AML-193 (cell line): ENCODE results near the gene COL6A2.
"Not testable (repeated sequence)": the region's sequence is repeated elsewhere in the genome, so short reads cannot be mapped to it uniquely, and the experiment has no call there.

Experiments
- DNase-seq, 2 experiments: peaks; one replicate each; lab custom pipeline; 2025; lab: John Stamatoyannopoulos, UW

The COL6A2 gene

DNA sequence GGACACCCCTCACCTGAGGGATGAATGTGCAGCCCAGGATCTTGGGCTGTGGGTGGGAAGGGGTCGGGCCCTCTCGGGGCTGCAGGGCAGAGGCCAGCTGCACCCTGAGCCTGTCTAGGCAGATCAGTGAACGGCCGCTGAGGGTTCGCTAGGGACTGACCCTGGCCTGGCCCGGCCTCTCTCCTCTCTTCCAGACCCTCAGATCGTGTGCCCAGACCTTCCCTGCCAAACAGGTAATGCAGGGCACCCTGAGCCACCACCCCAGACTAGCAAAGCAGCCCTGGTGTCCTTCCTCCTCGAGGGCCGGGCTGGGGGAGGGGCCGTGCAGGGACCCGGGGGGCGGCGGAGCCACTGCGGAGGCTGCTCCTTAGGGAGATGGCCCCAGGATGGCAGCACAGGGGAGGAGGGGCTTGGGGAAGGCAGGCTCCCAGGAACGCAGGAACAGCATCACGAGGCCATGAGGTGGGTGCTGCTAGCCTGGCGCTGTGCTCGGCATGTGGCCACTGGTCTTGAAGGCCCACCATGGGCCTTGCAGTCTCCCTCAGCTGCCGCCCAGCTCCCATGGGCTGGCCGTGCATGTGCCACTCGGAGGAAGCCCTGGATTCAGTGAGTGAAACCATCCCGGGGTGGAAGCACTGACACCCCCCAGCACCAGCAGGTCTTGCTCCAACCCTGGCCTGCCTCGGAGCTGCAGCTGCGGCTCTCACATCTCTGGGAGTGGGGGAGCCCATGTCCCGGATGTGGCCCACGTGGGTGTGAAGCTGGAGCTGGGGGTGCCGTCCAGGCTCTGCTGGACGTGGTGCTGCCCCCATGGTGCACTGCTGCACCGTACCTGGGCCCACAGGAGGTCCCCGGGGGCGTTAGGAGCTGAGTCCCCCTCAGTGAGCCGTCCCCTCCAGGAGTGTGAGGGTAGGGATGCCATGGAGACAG, 28.7 kb downstream of the COL6A2 start:
- no peak for DNase-seq

DNA sequence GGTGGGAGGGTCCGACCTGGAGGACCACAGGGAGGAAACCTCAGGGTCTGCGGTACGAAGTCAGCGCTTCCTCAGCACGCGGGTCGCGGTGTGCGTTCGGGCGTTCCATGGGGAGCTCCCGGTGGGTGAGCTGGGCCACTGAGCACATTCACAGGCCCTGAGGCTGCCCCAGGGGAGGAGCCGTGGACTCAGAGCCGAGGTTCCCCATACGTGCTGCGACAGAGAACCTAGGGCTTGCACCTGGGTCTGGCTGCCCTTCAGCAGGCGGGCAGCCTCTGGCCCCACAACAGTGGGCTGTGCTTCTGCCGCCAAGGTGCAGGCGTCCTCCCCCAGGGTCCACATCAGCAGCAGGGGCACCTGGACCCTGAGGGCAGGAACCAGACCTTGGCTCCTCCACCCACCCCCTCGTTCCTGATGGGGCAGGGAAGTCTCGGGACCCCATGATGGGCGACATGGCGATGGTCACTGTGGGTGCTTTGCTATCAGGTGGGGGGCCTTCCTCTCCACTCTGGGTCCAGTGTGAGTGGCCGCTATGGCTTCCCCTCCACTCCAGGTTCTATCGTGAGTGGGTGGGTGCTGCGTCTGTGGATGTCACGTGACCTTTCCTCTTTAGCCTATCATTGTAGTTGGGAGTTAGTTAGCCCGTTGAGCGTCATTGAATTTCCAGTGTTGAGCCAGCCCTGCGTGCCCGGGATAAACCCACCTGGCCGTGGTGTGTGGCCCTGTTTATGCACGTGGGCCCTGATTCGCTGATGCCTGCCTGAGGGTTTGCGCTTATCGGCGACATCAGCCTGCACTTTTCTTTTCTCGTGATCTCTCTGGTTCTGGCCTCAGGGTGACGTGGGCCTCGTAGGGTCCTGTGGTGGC, 29.6 kb downstream of the COL6A2 start:
- DNase-seq, result no peak

DNA sequence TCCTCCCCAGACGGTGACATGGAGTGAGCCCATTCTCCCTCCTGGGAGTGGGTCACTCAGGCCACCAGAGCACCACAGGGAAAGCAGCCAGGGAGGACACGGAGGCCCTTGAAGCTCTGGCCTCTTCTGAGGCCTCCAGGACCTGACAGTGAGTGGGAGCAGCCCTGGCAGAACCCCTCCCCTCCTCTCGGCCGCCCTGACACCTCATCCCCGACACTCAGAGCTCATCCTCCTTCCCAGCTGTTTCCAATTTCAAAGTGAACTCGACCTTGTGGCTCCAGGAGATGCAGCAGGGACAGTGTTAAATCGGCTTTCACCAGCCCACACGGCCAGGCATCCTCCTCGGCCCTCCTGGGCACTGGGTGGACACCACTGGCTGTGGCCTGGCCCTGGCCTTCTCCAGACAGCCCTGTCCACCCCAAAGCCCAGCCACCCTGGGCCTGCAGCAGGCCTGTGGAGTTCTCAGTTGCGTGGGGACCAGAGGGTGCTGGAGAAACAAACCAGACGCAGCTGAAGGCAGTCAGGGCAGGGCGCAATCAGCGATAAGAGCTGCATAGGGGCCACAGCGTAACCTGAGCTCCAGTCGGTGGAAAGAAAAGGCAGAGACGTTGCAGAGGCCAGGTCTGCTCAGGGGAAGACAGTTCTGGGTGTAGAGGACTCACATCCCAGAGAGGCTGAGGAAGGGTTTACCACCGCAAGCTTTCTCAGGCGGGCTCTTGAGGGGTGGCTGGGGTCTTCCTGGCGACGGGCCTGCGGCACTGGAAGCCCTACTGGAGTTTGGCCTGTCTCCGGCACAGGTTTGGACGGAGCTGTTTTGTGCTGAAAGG, 30.4 kb downstream of the COL6A2 start:
- DNase-seq, result no peak

DNA sequence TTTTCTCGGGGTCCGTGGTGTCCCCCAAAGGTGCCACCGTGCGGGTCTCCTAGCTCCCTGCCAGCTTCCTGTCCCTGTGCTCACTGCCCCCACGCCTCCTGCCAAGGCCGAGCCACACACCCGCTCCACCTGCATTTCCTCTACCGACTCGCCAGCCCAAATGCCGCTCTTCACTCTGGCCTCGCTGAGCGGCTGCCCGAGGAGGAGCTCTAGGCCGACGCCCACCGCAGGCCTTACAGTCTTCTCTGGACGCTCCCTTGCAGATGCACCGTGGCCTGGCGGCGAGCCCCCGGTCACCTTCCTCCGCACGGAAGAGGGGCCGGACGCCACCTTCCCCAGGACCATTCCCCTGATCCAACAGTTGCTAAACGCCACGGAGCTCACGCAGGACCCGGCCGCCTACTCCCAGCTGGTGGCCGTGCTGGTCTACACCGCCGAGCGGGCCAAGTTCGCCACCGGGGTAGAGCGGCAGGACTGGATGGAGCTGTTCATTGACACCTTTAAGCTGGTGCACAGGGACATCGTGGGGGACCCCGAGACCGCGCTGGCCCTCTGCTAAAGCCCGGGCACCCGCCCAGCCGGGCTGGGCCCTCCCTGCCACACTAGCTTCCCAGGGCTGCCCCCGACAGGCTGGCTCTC, 31.1 kb downstream of the COL6A2 start:
- no peak for DNase-seq

DNA sequence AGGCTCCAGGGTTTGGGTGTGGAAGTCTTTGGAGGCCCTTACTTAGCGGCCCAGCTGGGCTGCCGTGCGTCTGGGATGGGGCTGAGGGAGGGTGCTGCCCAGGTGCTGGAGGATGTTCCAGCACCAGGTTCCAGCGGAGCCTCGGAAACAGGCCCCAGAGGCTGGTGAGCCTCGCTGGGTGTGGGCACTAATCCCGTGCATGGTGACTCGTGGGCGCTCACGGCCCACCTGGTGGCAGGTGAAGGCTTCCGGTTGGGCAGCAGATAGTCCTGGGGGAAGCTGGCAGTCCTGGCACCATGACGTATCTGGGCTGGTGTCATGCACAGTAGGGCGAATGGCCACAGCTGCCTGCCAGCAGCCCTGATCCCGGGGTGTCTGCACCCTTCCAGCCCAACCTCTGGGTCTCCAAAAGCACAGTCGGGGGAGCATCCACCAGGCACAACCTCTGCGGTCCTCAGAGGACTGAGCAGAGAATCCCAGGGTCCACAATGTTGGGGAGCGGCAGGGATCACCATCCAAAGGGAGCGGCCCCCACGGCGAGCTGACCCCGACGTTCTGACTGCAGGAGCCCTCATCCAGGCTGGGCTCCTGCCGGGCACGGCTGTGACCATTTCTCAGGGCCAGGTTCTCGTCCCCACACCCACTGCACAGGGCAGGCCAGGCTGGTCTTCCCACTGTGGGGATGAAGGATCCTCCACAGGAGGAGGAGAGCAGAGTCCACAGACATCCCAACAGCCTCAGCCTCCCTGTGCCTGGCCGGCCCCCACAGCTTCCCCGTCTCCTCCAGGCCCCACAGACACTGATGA, 32.1 kb downstream of the COL6A2 start:
- DNase-seq, result no peak

DNA sequence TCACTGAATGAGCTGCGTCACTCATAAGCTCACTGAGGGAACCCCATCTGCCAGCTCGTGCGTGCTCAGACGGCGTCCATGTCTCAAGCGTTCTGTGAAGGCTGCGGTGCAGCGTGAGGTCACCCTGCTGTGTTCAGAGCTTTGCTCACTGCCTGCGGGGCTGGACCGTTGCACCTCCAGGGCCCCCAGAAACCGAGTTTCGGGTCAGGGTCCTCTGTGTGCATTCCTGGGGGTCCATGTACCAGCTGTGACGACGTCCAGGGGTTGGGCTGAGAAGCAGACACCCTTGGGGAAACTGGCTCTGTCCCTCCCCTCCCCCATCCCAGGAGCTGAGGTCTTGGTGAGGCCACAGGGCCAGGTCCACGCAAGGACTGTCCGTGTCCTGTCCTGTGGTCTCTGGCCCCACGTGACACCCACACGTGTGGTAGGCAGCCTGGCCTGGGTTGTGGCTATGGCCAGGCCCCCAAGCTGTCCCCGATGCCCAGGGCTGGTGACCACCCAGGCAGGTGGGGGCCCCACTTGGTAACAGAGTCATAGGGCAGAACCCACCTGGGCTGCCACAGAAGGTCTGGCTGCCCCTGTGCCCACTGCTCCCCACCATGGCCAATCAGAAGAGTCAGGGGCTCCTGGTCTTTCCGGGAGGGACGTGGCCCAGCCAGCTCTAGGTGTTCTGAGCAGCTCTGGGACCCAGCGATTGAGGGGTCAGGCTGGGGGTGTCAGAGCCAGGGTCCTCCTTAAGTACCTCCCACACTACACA, 33.1 kb downstream of the COL6A2 start:
- no peak for DNase-seq

DNA sequence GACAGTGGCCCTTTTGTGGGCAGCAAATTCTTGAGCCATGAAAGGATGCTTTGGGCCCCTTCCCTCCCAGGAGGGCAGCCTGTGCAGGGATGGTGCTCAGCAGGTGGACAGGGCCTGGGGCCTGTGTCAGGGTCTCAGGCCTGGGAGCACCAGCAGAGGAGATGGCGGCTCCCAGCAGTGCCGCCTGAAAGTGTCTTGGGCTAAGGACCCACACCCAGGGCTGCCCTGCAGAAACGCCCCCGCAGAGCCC, 33.6 kb downstream of the COL6A2 start:
- no peak for DNase-seq

DNA sequence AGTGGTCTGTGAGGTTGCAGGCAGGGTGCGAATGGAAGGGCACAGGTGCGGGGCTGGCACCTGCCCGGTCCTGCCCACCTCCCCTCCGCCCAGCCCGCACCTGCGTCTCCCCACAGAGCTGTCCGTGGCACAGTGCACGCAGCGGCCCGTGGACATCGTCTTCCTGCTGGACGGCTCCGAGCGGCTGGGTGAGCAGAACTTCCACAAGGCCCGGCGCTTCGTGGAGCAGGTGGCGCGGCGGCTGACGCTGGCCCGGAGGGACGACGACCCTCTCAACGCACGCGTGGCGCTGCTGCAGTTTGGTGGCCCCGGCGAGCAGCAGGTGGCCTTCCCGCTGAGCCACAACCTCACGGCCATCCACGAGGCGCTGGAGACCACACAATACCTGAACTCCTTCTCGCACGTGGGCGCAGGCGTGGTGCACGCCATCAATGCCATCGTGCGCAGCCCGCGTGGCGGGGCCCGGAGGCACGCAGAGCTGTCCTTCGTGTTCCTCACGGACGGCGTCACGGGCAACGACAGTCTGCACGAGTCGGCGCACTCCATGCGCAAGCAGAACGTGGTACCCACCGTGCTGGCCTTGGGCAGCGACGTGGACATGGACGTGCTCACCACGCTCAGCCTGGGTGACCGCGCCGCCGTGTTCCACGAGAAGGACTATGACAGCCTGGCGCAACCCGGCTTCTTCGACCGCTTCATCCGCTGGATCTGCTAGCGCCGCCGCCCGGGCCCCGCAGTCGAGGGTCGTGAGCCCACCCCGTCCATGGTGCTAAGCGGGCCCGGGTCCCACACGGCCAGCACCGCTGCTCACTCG, 34.1 kb downstream of the COL6A2 start:
- DNase-seq, result no peak

DNA sequence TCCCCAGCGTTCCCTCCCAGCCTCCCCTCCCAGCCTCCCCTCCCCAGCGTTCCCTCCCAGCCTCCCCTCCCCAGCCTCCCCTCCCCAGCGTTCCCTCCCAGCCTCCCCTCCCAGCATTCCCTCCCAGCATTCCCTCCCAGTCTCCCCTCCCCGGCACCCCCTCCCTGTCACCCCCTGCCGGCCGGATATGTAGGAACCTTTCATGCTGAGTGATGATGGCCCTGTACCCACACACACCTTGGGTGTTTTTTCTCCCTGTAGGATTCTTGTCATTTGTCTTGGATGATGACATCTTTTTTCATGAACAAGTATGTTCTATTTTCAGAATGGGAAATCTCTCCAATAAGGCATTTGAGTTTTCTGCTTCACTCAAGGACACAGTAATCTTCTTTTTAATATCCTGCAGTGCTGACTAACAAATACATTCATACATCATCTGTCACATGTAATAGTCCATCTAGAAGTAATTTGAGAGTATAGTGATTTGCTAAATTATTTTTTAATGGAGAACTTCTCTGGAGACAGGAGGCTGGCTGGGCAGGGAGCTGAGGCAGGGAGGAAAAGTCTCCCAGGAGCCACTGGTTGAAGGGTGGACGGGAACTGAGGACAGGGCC, 38.0 kb downstream of the COL6A2 start:
- DNase-seq, result no peak

DNA sequence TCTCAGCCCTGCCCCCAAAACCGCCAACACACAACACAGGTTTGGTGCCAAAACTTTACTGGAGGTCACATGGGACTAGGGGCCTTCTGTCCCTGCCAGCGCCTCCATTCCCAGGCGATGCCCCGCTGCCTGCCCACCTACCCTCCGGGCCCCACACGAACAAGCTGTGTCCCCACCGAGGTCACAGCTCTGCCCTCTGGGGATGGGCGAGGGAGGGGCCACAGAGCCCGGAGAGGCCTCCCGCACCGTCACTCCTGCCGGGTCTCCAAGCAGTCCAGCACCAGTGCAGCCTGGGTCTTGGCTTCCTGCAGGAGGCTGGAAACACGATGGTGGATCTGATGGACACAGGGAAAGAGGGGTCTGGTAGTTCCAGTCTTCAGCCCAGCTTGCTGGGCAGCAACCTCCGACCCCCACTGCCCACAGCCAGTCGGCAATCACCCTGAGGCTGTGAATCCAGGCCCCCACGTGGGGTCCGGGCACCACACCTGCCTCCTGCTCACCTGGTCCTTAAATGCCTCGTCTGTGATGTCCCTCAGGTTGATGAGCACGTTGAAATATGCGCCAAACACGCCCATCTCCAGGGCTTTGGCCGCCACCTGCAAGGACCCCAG, 38.9 kb downstream of the COL6A2 start:
- DNase-seq, result no peak

DNA sequence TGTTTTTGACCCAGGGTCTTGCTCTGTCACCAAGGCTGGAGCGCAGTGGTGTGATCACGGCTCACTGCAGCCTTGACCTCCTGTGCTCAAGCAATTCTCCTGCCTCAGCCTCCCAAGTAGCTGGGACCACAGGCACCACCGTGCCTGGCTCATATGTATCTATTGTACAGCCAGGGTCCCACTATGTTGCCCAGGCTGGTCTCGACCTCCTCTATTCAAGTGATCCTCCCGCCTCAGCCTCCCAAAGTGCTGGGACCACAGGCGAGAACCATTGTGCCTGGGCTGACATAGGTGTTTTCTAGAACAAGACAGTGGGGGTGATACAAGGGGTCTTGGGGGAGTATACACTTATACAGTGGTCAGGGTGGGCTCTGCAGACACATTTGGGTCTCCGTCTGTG, 40.0 kb downstream of the COL6A2 start:
- no peak for DNase-seq

DNA sequence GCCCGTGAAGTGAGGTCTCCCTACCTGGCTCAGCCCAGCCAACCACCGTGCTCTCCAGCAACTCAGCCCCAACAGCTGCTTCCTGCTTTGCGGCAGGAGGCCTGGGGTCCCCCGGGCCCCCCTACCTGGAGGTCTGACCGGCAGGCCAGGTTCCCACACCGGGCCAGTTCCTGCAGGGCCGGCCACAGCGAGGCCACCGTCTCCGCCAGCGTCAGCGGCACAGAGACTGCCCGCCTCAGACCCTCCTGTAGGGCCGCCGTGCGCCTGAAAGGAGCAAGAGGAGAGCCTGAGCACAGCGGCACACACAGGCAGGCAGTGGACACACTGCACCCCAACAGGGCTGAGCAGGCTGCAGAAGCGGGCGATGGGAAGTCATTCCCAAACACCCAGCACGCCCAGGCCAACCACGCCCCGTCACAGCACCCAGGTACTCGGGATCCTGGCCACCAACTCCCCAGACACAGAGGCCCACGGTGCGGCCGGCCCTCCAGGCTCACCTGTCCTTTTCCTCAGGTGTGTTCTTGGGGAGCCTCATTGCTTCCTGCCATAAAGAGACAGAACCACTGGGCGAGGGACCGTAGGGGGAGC, 40.6 kb downstream of the COL6A2 start:
- DNase-seq, result no peak

DNA sequence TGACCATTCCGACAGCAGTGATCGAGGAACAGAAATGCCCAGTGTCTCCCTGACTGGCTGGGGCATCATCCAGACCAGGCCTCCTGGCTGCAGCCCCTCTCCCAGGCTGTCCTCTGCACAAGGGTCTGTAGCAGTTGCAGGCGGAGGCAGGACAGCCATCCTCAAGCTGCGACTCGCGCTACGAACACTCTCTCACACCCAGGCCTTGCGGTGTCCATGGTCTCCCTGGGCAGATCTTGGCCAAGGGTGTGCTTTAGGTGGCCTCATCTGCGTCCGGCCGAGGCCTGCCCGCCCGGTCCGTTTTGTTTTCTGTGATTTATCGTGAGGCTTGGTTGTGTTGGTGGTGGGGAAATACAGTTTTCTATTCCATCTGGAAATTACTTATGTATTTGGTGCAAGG, 41.8 kb downstream of the COL6A2 start:
- no peak for DNase-seq

DNA sequence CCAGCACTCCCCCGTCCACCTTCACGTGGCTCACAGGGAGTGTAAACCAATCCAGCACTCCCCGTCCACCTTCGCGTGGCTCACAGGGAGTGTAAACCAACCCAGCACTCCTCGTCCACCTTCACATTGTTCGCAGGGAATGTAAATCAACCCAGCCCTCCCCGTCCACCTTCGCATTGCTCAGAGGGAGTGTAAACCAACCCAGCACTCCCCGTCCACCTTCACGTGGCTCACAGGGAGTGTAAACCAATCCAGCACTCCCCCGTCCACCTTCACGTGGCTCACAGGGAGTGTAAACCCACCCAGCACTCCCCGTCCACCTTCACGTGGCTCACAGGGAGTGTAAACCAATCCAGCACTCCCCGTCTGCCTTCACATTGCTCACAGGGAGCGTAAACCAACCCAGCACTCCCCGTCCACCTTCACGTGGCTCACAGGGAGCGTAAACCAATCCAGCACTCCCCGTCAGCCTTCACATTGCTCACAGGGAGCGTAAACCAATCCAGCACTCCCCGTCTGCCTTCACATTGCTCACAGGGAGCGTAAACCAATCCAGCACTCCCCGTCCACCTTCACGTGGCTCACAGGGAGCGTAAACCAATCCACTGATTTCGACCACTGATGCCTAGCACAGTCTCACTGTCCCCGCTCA, 42.6 kb downstream of the COL6A2 start:
- not testable (repeated sequence) for DNase-seq

DNA sequence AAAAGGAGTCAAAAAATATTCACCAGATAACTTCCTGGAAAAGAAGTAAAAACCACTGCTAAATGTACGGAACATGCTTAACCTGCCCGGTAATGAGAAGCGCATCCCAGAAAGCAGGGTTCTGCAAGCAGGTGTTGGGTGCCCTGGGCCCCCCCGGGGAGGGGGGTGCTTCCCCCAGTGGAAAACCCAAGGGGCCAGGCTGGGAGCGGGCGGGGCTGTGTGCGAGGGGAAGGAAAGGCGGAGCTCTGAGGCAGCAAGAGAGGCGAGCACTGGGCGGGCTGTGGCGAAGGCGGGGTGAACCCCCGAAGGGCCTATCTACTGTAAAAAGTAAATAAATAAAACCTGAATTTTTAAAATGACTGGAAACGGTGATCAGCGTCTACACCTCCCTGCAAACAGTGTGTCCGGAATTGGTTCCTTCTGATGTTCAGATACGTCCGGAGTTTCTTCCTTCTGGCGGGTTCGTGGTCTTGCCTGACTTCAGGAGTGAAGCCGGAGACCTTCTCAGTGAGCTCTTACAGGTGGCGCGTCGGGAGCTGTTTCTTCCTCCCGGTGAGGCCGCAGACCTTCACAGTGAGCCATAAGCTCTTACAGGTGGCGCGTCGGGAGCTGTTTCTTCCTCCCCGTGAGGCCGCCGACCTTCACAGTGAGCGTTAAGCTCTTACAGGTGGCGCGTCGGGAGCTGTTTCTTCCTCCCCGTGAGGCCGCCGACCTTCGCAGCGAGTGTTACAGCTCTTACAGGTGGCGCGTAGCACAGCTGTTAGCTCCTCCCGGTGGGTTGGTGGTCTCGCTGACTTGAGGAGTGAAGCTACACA, 44.1 kb downstream of the COL6A2 start:
- no peak for DNase-seq

DNA sequence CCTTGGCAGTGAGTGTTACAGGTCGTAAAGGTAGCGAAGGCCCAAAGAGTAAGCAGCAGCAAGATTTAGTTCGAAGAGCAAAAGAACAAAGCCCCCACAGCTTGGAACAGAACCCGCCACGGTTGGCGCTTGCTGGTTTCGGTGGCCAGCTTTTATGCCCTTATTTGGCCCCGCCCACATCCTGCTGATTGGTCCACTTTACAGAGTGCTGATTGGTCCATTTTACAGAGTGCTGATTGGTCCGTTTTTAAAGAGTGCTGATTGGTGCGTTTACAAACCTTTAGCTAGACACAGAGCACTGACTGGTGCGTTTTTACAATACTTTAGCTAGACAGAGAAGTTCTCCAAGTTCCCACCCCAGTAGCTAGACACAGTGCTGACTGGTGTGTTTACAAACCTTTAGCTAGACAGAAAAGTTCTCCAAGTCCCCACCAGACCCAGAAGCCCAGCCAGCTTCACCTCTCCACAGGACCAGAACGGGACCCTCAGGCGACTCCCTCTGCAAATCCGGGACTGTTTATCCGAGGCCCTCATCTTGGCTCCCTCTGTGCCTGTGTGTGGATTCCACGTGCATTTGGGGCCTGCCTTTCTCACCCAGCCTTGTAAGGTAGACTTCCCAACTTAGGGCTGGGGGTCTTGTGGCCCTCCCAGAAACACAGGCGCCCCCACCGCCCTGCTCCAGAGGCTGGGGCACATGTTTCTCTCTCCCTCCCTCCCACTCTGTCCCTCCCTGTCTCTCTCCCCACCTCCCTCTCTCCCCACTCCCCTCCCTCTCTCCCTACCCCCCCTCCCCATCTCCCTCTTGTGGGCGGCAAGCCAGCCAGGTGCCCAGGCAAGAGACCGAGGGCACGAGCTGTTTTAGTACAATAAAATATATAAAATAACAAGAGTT, 44.9 kb downstream of the COL6A2 start:
- DNase-seq, result no peak
